ENCODE measurements around the gene NGB. TPM values are rescaled to one million over a fixed set of nuclear protein-coding genes. Genes with fewer than 3 reads are reported as not detected.

NGB gene
- total and polyA plus RNA-seq, 9 of the 15 experiments (the other 6 are each of a cell fraction or from before 2014, with no cell fraction given): not detected

- WGBS (ENCODE audit: insufficient coverage, low coverage, missing lambda C conversion rate): 48% methylated on average over 4 of the region's 4 CpGs
- H3K27ac ChIP-seq (ENCODE audit: extremely low read depth, low read depth, low read length): no peak overlapping the region
- H3K9me1 ChIP-seq (ENCODE audit: control insufficient read depth, insufficient read depth, low read length): no peaks in the 10 kb centered on the region
- no peaks in the 10 kb centered on the region for H3K79me2 ChIP-seq (ENCODE audit: control insufficient read depth, insufficient read depth, low read length)
- FAIRE-seq (no peak), ATAC-seq (no peak), DNase-seq (ENCODE audit: extremely low read depth in 1 of 4, low spot score in 3 of 4) (no peak)
- no peaks in the 10 kb centered on the region for H3K9me3 ChIP-seq (replicated peaks; ENCODE audit: control insufficient read depth, insufficient read depth, low read depth, low read length)
- in situ Hi-C loops (cut with MboI): no loop called here
- H3K27me3 ChIP-seq (ENCODE audit: control insufficient read depth in 2 of 2, insufficient read depth in 2 of 2, low read length in 2 of 2): no peaks in the 10 kb centered on the region
- H3K4me2 ChIP-seq (ENCODE audit: insufficient read depth, low read length): no peak overlapping the region
- H3K9ac ChIP-seq (ENCODE audit: insufficient read depth in 1 of 2, low read depth in 2 of 2, low read length in 2 of 2): no peak overlapping the region
- H3K4me1 ChIP-seq (replicated peaks in 1 of 2; ENCODE audit: control insufficient read depth in 2 of 2, insufficient read depth in 2 of 2, low read length in 2 of 2): no peaks in the 10 kb centered on the region; a peak in 1 of 5 replicates
- ChIA-PET POLR2A (interaction anchor here (0.7 to 1.1 kb wide), 2 partner anchors 9 to 23 kb away, joined by 4 read pairs; no protein-coding TSS in a partner anchor), CTCF (ENCODE audit: low intra/inter-chr PET ratio) (no interaction called here)
- no peak overlapping the region for H2AFZ ChIP-seq (ENCODE audit: low read depth, low read length)
- BruUV-seq (replicated peaks): no TSS peak
- intact Hi-C loops (cut with micrococcal nuclease): no loop called here
- H4K20me1 ChIP-seq (replicated peaks; ENCODE audit: control insufficient read depth, insufficient read depth, low read length): no peaks in the 10 kb centered on the region
- TF ChIP-seq CREB5 (CRISPR knock-in tag; IDR thresholded peaks at IDR 0.05) (no peak), ZZZ3 (IDR thresholded peaks at IDR 0.05) (no peak), TSC22D4 (tag; IDR thresholded peaks at IDR 0.05) (no peak), HDAC6 (IDR thresholded peaks at IDR 0.05; ENCODE audit: low read depth, low read length) (no peak), JUNB (CRISPR knock-in tag; conservative IDR thresholded peaks at IDR 0.05) (no peak), ZNF830 (CRISPR knock-in tag; IDR thresholded peaks at IDR 0.05) (no peak), RBM34 (IDR thresholded peaks at IDR 0.05; ENCODE audit: borderline replicate concordance, insufficient read depth, low read length) (no peak), TEAD2 (tag; IDR thresholded peaks at IDR 0.05) (no peak), ZEB2 (IDR thresholded peaks at IDR 0.05) (no peak), ZNF436 (CRISPR knock-in tag; IDR thresholded peaks at IDR 0.05) (no peak)
- TF ChIP-seq, protein P1, sequence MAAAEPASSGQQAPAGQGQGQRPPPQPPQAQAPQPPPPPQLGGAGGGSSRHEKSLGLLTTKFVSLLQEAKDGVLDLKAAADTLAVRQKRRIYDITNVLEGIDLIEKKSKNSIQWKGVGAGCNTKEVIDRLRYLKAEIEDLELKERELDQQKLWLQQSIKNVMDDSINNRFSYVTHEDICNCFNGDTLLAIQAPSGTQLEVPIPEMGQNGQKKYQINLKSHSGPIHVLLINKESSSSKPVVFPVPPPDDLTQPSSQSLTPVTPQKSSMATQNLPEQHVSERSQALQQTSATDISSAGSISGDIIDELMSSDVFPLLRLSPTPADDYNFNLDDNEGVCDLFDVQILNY (CRISPR knock-in tag; IDR thresholded peaks at IDR 0.05): no peak
- TF ChIP-seq, protein P2, sequence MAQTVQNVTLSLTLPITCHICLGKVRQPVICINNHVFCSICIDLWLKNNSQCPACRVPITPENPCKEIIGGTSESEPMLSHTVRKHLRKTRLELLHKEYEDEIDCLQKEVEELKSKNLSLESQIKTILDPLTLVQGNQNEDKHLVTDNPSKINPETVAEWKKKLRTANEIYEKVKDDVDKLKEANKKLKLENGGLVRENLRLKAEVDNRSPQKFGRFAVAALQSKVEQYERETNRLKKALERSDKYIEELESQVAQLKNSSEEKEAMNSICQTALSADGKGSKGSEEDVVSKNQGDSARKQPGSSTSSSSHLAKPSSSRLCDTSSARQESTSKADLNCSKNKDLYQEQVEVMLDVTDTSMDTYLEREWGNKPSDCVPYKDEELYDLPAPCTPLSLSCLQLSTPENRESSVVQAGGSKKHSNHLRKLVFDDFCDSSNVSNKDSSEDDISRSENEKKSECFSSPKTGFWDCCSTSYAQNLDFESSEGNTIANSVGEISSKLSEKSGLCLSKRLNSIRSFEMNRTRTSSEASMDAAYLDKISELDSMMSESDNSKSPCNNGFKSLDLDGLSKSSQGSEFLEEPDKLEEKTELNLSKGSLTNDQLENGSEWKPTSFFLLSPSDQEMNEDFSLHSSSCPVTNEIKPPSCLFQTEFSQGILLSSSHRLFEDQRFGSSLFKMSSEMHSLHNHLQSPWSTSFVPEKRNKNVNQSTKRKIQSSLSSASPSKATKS (CRISPR knock-in tag; IDR thresholded peaks at IDR 0.05): no peak
- TF ChIP-seq, protein P3, sequence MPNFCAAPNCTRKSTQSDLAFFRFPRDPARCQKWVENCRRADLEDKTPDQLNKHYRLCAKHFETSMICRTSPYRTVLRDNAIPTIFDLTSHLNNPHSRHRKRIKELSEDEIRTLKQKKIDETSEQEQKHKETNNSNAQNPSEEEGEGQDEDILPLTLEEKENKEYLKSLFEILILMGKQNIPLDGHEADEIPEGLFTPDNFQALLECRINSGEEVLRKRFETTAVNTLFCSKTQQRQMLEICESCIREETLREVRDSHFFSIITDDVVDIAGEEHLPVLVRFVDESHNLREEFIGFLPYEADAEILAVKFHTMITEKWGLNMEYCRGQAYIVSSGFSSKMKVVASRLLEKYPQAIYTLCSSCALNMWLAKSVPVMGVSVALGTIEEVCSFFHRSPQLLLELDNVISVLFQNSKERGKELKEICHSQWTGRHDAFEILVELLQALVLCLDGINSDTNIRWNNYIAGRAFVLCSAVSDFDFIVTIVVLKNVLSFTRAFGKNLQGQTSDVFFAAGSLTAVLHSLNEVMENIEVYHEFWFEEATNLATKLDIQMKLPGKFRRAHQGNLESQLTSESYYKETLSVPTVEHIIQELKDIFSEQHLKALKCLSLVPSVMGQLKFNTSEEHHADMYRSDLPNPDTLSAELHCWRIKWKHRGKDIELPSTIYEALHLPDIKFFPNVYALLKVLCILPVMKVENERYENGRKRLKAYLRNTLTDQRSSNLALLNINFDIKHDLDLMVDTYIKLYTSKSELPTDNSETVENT (CRISPR knock-in tag; IDR thresholded peaks at IDR 0.05): no peak
- no peak overlapping the region for H3K4me3 ChIP-seq
- H3K36me3 ChIP-seq (ENCODE audit: control insufficient read depth, insufficient read depth, low read length): peaks cover 39% of the 10 kb centered on the region; the same call in 2 of the 3 replicates
These were observed 13.1 kb upstream of the NGB start for GRCh38 chr14:77284066-77284465.
